Measurements from ENCODE around the gene ZNF300.
"Not testable (repeated sequence)": the region's sequence is repeated elsewhere in the genome, so short reads cannot be mapped to it uniquely, and the experiment has no call there.

The ZNF300 gene

DNA sequence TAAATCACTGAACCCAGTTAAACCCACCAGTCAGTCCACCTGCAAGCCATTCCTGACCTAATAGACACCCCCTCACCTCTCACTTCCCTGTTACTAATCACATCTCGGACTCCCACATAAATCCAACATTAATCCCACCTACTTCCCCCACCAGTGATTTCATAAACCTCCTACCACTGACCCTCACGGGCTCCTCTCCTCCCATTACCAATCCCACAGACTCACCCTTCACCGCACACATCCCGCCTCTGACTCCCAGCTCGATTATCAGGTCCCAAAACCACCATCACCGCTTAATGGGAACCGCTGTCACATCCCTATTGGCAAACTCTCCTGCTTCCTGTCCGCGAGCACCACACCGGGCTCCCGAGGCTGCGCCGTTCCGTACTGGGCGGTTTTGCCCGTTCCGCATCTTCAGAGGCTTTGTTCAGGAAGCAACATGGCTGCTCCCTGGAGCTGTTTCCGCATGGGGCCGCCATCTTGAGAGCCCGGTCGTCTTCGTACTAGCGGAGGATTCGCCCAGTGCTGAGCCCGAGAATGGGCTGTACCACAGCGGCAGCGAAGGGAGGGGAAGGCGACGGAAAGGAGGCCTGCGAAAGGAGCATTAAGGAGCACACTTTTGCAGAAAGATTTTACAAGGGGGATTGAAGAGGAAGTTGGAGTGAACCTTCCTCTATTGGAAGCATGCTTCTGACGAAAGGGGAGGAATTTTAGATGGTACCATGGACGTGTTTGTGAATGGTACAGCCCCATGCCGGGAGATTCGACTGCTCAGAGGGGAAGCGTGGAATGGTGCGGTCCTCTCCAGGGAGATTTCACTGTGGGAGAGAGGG is at the start of gene ZNF300:
TSS of gene ZNF300 (minus strand) at position 502 of the 833 bp plus-strand sequence. CDS start 1,825 bp downstream, outside the sequence.
- peak within 1 kb of the TSS; percentile 86 for H3K4me3 ChIP-seq (ENCODE audit: low read depth, low read length)

- H3K4me3 ChIP-seq (ENCODE audit: low read depth, low read length): no peak overlapping the region
Observed at GRCh38 chr5:150948539-150948938, 43.8 kb upstream of the ZNF300 start.

DNA sequence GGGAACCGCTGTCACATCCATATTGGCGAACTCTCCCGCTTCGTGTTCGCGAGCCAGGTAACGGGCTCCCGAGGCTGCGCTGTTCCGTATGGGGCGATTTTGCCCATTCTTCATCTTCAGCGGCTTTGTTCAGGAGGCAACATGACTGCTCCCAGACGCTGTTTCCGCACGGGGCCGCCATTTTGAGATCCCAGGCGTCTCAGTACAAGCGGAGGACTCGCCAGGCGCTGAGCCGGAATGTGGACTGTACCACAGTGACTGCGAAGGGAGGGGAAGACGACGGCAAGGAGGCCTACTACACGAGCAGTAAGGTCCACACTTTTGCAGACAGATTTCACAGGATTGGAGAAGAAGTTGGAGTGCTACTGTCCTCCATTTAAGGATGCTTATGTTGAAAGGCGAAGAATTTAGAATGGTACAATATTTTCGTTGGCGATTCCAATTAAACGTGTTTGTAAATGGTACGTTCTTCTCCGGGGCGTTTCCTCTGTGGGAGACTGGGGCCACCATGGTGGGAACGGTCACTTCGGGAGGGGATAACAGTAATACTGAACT is 41.6 kb upstream of the ZNF300 start:
- no peak overlapping the region for H3K4me3 ChIP-seq (ENCODE audit: low read depth, low read length)

DNA sequence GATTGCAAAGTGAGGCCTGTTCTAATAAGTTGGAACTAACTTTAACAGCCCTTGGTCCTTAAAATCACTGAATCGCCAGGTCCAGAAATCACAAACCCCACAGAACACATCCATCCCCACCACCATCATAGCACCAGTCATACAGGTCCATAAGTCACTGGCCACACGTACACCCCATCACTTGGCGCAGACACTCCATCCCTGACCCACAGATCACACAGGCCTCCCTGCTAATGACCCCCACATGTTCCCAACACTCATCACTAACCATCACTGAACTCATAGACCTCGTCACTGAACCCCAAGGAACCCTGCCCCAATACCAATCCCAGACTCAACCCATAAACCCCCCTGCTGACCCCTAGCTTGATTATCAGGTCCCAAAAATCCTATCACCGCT is 41.2 kb upstream of the ZNF300 start:
- no peak overlapping the region for H3K4me3 ChIP-seq (ENCODE audit: low read depth, low read length)

DNA sequence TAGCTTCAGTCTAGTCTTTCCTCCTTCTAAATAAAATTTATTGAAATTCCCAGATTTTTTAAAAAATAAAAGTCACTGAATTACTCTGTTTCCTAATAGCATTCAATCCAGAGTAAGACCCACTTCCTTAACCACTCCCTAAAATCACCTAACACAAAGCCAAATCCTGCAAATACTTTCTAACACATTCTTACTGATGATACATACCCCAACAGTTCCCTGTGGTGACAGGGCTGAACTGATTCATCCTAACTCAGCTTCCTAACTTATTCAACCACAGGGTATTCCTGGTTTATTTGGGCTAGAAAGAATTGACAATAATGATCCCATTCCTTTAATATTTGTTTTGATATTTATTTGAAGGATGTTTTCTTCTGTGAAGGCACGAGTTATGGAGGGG is 40.7 kb upstream of the ZNF300 start:
- H3K4me3 ChIP-seq (ENCODE audit: low read depth, low read length): no peak overlapping the region

GRCh38 chr5:150931368-150931965 is 26.7 kb upstream of the ZNF300 start:
- H3K4me3 ChIP-seq (ENCODE audit: low read depth, low read length): no peak overlapping the region

GRCh38 chr5:150918613-150919012 is 13.8 kb upstream of the ZNF300 start:
- H3K4me3 ChIP-seq (ENCODE audit: low read depth, low read length): no peak overlapping the region

- H3K4me3 ChIP-seq (ENCODE audit: low read depth, low read length): no peak overlapping the region
Observed at GRCh38 chr5:150912312-150912814, 7.6 kb upstream of the ZNF300 start.

- H3K4me3 ChIP-seq (ENCODE audit: low read depth, low read length): peak overlapping the region; percentile 86
Observed at GRCh38 chr5:150905312-150905683, 518 bp upstream of the ZNF300 start.

DNA sequence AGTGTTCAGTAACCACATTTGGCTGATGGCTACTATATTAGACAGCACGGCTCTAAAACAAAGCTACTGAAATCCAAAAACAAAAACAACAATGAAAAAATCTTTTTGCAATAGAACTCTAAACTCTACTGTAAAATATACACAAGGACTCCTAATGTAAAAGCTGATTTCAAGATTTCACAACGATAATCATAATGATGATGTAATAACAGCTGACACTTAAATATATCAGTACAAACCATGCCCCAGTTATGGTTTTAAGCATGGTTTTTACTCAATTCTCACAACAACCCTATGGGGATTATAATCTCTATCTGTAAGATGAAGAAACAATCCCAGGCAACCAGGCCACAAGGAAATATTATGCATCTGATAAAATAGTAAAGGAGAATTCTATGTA is 3.3 kb downstream of the ZNF300 start:
- H3K4me3 ChIP-seq (ENCODE audit: low read depth, low read length): no peak overlapping the region

DNA sequence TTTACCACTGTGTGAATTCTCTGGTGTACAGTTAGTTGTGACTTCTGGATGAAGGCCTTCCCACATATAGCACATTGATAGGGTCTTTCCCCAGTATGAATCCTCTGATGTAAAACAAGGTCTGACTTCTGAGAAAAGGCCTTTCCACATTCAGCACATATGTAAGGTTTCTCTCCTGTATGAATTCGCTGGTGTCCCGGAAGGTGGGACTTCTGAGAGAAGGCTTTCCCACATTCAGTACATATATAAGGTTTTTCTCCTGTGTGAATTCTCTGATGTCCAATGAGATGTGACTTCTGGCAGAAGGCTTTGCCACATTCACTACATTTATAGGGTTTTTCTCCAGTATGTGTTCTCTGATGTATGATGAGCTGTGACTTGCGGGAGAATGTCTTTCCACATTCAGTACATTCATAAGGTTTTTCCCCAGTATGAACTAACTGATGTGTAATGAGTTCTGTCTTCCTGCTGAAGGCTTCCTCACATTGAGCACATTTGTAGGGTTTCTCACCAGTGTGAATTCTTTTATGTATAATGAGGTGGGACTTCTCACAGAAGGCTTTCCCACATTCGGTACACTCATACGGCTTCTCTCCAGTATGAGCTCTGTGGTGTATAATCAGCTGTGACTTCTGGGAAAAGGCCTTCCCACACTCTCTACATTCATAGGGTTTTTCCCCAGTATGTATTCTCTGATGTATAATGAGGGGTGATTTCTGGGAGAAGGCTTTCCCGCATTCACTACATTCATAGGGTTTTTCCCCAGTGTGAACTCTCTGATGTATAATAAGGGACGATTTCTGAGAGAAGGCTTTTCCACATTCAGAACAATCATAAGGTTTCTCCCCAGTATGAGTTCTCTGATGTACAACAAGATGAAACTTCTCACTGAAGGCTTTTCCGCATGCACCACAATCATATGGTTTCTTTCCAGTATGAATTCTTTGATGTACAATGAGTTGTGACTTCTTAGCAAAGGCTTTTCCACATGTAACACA is 9.1 kb downstream of the ZNF300 start:
- H3K4me3 ChIP-seq (ENCODE audit: low read depth, low read length): no peak overlapping the region

- no peak overlapping the region for H3K4me3 ChIP-seq (ENCODE audit: low read depth, low read length)
Observed at GRCh38 chr5:150879358-150879757, 25.4 kb downstream of the ZNF300 start.

DNA sequence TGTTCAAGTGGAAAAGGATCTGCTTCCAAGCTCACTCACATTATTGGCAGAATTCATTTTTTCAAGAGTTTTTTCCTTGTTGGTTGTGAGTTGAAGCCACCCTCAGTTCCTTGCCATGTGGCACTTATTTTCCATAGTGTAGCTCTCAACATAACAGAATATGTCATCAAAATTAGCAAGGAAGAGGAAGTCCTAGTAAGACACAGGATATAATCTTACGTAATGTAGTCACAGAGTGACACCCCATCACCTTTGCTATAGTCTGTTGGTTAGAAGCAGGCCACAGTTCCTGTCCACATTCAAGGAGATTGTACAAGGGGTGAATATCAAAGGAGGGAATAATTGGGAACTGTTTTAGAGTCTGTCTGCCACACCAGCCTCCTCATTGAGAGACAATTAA is 42.7 kb downstream of the ZNF300 start:
- no peak overlapping the region for H3K4me3 ChIP-seq (ENCODE audit: low read depth, low read length)

- no peak overlapping the region for H3K4me3 ChIP-seq (ENCODE audit: low read depth, low read length)
Observed at GRCh38 chr5:150860246-150860821, 44.4 kb downstream of the ZNF300 start.

DNA sequence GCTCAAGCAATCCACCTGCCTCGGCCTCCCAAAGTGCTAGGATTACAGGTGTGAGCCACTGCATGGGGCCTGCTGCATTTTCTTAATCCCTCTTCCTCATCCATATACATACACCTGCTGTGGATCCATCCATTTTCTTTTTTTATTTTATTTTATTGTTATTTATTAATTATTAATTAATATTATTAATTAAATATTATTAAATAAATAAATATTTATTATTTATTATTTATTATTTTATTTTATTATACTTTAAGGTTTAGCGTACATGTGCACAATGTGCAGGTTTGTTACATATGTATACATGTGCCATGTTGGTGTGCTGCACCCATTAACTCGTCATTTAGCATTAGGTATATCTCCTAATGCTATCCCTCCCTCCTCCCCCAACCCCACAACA is 48.1 kb downstream of the ZNF300 start:
- H3K4me3 ChIP-seq (ENCODE audit: low read depth, low read length): not testable (repeated sequence)

DNA sequence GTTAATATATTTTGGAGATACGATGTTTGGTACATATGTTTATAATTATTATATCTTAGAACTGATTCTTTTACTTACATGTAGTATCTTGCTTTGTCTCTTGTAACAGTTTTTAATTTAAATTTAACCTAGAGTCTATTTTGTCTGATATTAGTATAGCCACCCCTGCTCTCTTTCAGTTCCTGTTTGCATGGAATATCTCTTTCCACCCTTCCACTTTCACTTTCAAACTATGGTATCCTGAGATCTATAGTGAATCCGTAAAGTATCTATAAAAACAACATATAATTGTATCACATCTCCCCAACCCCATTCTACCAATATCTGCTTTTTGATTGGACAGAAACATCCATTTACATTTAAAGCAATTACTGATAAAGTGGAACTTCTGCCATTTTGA is 51.2 kb downstream of the ZNF300 start:
- no peak overlapping the region for H3K4me3 ChIP-seq (ENCODE audit: low read depth, low read length)

- no peak overlapping the region for H3K4me3 ChIP-seq (ENCODE audit: low read depth, low read length)
Observed at GRCh38 chr5:150851039-150851438, 53.7 kb downstream of the ZNF300 start.

GRCh38 chr5:150848271-150848670 is 56.5 kb downstream of the ZNF300 start:
- no peak overlapping the region for H3K4me3 ChIP-seq (ENCODE audit: low read depth, low read length)

DNA sequence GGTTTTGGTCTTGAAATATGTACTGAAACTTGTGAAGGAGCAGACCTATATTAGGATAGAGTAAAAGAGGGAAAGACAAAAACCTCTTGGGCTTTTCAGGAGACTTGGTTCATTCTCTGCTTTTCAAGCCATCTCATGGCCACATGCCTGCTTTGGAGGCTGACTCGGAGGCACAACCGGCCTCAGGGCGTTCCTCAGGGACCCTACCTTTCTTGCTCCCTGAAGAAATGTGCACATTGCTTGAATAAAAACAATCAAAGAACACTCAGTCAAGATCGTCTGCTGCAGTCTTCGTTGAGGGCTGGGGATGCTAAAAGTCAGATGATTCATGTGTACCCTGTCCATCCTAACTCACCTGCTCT is 57.5 kb downstream of the ZNF300 start:
- H3K4me3 ChIP-seq (ENCODE audit: low read depth, low read length): no peak overlapping the region

DNA sequence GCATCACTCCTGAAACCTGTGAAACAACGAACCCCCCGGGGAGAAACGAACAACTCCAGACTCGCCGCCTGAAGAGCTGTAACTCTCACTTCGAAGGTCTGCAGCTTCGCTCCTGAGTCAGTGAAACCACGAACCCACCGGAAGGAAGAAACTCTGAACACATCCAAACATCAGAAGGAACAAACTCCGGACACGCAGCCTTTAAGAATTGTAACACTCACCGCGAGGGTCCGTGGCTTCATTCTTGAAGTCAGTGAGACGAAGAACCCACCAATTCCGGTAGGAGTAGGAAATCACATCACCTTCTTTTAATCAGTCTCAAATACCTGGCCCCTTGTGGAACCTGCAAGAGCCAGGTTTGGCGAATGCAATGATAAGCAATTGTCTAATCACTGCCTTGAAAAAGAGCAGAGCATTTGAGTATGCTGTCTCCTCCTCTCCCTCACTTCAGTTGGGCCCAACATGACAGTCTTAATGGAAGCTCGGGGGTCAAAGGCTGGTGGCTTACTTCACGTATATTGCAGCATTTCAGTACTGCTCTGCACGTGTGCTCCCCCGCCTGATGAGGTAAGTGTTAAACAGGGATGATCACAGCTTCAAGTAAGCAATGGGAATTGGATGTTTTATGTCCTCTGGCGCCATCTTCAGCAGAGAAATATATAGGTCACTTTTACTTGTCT is 58.0 kb downstream of the ZNF300 start:
- no peak overlapping the region for H3K4me3 ChIP-seq (ENCODE audit: low read depth, low read length)

Data from iPS-11a (cell line).